Ureter (tissue), 1 donor: Measurements from ENCODE around the gene FGF22. TPM values are rescaled to one million over a fixed set of nuclear protein-coding genes. Genes with fewer than 3 reads are reported as not detected.
"Not testable (repeated sequence)": the region's sequence is repeated elsewhere in the genome, so short reads cannot be mapped to it uniquely, and the experiment has no call there.

ENCODE experiments used
- DNase-seq: peaks from one replicate; pipeline ENCODE4 v3.0.0-alpha.2; 2020; ENCODE audit warnings: low spot score
- total RNA-seq: library from RNA; stranded (reverse); gene quantifications from one replicate; pipeline ENCODE4 v1.2.4, GENCODE V29; 2023
- donor health status: DM: yes; HTN: yes; CAD: no.

FGF22 gene
- total RNA-seq, 1 donor from 2014 or later = 0.29 TPM

DNA sequence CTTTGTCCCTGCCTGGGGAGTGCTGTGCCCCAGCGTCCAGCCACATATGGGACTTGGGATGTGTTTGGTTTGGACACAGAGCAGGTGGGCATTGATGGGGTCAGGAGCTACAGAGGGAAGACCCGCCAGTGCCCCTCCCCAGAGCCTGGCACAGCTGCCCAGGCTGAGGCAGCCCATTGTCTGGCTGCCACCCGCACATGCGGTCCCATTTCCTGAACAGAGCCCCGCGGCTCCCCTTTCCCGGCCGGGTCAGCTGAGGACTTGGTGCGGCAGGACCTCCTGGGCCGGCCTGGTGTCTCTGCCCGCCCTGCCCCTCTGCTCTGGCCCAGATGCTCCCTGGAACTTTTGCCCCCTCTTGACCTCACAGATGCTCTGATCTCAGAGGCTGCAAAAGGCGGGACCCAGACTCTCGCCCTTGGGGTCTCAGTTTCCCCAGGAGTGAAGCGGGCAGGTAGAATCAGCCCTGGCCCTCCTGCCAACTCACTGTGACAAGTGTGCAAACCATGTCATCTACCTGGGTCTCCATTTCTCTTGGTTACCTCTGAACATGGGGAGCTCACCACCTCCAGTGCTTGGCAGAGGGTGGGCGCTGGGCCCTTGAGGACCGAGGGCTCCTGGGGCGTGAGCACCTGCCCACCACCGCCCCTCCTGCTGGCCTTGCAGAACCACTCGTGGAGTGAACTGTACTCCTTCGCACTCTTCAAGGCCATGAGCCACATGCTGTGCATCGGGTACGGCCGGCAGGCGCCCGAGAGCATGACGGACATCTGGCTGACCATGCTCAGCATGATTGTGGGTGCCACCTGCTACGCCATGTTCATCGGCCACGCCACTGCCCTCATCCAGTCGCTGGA, 32.2 kb upstream of the FGF22 start:
- DNase-seq = no peak

DNA sequence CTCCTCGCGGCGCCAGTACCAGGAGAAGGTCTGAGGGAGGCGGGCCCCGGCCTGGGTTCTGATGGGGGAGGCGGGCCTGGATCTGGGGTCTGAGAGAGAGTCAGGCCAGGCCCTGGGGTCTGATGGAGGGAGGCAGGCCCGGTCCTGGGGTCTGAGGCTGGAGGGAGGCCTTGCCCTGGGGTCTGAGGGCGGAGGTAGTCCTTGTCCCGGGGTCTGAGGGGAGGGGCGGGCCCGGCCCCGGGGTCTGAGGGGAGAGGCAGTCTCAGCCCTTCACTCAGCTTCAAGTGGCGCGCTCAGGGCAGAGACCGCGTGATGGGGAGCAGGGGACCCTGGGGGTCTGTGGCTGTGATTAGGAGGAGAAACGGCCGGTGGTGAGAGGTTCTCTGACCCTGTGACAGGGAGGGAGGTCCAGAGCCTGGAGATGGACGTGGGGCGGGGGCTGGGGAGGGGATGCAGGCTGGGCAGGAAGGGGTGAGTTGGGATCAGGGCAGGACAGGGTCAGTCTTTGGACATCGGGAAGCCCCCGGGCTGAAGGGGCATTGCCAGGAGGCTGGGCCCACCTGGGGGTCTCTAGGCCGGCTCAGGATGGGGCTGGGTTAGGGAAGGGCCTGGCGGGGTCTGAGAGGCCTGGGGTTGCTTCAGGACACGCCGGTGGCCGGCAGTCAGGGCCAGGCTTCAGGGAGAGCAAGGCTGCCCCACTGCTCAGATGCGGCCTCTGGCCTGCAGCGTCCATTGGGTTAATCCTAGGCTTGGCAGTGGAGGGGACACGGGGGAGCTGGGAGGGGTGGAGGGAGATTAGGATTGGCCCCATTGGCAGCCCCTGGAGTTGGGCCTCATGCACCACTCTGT, 31.3 kb upstream of the FGF22 start:
- no peak for DNase-seq

DNA sequence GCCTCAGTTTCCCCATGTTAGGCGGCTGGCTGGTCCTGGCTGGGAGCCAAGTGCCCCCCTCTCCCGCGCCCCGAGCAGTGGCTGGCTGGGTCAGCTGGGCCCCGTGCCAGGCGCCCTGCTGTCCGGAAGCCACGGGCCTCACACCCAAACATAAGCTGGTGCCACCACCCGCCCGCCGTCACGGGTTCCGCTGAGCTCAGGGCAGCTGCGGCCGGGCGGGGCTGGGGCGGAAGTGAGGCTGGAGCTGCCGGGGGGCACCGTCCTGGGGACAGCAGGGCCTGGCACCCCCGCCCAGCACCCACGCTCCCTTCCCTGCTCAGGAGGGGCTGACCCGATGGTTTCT, 30.7 kb upstream of the FGF22 start:
- no peak for DNase-seq

DNA sequence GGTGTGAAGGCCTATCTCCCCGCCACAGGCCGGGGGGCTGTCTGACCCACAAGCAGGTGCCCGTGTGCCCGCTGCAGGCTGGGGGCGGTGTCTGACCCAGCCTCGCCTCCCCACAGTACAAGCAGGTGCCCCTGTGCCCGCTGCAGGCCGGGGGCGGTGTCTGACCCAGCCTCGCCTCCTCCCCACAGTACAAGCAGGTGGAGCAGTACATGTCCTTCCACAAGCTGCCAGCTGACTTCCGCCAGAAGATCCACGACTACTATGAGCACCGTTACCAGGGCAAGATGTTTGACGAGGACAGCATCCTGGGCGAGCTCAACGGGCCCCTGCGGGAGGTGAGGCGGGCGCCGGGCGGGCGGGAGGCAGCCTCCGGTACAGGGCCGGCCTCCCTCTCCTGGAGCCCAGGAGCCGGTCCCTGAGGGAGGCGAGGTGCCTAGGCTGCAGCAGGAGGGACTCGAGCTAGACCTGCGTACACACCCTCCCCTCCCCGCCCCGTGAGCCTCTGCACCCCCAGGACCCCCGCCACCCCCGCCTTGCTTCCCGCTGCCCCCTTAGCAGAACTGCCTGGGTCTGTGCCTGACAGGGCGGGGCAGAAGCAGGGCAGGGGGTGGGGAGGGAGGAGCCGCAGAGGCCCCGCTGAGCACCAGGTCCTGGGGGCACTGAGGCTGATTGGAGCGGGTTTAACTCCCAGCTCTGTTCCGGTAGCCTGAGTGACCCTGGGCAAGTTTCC, 29.4 kb upstream of the FGF22 start:
- no peak for DNase-seq

DNA sequence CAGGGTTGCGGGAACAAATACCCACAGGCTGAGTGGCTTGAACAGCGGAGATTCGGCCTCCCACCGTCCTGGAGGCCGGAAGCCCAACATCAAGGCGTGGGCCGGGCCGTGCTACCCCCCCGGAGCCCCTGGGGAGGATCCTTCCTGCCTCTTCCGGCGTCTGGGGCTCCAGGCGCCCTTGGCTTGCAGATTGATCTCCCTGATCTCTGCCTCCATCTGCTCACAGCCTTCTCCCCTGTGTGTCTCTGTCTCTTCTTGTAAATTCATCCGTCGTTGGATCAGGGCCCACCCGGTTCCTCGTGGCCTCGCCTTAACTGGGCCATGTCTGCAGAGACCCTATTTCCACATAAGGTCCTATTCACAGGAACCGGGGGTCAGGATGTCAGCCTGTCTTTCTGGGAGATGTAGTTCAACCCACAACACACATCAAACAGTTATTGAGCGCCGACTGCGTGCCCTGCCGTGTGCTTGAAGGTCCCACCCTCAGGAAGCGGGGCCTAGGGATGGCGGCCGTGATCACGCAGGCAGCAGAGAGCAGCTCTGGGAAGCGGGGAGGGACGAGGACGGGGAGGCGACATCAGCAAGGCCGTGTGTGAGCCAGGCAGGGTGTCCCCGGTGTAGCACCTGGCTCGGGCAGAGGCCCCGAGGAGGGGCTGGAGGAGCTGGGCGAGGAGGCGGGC, 28.7 kb upstream of the FGF22 start:
- no peak for DNase-seq

DNA sequence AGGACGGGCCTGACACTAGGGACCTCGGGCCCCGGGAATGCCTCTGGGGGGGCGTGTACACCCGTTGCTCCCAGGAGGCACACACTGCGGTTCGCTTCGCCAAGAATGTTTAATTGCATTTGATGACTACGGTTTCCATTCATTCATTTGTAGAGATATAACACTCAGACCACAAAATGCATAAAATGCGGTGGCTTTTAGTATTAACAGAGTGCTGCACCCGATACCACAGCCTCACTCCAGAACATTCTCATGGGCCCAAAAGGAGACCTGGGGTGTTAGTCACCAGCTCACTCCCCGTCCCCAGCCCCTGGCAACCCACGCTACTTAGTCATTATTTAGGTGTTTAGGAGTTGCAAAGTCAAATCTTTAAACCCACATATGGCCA, 28.2 kb upstream of the FGF22 start:
- DNase-seq = no peak

DNA sequence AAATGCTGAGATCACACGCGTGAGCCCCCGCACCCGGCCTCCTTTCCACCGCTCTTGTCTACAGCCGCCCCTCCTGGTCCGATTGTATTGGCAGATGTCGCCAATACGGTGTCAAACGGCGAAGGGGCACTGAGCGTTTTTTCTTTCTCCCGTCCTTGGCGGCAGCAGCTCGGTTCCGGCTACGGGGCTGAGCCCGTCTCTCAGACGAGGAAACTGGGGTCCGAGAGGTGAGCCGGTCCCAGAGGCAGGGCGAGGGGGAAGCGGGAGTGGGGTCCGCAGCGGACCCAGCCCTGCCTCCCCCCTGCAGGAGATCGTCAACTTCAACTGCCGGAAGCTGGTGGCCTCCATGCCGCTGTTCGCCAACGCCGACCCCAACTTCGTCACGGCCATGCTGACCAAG, 26.7 kb upstream of the FGF22 start:
- DNase-seq = no peak

DNA sequence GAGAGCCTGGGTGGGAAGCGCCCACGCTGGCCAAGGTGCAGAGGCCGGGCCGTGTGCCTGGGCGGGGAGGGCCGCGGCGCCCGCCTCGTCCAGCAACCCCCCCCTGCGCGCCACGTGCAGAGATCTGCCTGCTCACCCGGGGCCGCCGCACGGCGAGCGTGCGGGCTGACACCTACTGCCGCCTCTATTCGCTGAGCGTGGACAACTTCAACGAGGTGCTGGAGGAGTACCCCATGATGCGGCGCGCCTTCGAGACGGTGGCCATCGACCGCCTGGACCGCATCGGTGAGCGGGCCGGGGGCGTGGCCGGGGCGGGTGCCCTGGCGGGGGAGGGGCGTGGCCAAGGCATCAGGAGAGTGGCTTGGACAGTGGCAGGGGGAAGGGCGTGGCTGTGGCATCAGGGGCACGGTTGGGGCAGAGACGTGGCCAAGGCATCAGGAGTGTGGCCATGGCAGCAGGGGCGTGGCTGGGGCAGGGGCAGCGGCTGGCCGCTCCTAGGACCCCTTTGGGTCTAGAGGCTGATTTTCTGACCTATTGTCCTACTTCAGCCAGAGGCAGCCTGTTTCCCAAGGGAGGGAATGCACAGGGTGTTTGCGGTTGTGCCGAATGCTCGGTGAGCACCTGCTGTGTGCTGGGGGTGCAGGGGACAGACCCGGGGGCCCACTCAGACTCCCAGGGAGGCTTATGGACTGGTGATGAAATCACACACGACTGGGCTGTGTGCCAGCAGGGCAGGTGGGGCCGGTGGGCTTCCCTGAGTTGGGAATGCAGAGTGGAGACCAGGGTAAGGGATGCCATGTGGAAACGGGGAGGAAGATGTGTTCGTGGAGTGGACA, 25.7 kb upstream of the FGF22 start:
- no peak for DNase-seq

DNA sequence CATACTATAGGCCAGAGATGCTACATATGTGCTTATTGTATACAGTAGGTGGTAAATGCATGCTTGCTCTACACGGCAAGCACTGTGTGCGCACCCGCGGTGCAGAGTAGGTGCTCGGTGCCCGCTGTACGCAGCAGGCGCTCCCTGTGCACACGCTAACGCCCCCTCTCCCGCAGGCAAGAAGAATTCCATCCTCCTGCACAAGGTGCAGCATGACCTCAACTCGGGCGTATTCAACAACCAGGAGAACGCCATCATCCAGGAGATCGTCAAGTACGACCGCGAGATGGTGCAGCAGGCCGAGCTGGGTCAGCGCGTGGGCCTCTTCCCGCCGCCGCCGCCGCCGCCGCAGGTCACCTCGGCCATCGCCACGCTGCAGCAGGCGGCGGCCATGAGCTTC, 24.1 kb upstream of the FGF22 start:
- no peak for DNase-seq

DNA sequence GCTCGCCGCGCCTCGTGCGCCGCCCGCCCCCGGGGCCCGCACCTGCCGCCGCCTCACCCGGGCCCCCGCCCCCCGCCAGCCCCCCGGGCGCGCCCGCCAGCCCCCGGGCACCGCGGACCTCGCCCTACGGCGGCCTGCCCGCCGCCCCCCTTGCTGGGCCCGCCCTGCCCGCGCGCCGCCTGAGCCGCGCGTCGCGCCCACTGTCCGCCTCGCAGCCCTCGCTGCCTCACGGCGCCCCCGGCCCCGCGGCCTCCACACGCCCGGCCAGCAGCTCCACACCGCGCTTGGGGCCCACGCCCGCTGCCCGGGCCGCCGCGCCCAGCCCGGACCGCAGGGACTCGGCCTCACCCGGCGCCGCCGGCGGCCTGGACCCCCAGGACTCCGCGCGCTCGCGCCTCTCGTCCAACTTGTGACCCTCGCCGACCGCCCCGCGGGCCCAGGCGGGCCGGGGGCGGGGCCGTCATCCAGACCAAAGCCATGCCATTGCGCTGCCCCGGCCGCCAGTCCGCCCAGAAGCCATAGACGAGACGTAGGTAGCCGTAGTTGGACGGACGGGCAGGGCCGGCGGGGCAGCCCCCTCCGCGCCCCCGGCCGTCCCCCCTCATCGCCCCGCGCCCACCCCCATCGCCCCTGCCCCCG, 23.5 kb upstream of the FGF22 start:
- DNase-seq = no peak

DNA sequence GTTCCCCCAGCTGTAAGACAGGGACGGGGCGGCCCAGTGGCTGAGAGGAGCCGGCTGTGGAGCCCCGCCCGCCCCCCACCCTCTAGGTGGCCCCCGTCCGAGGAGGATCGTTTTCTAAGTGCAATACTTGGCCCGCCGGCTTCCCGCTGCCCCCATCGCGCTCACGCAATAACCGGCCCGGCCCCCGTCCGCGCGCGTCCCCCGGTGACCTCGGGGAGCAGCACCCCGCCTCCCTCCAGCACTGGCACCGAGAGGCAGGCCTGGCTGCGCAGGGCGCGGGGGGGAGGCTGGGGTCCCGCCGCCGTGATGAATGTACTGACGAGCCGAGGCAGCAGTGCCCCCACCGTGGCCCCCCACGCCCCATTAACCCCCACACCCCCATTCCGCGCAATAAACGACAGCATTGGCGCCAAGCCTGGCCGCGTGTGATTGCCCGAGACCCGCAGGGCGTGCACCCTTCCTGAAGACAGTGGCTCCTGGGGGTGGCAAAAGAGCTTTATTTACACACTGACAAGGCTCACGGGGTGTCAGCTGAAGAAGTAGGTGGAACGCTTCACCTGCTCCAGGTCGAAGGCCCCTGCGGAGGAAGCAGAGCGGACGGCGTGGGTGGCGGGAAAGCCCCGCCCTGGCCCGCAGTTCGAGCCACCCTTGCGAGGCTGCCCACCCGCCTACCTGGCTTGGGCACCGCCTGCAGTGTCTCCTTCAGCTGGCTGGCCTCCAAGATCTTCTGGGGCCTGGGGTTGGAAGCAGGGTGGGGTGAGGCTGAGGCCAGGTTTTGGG, 22.7 kb upstream of the FGF22 start:
- no peak for DNase-seq

DNA sequence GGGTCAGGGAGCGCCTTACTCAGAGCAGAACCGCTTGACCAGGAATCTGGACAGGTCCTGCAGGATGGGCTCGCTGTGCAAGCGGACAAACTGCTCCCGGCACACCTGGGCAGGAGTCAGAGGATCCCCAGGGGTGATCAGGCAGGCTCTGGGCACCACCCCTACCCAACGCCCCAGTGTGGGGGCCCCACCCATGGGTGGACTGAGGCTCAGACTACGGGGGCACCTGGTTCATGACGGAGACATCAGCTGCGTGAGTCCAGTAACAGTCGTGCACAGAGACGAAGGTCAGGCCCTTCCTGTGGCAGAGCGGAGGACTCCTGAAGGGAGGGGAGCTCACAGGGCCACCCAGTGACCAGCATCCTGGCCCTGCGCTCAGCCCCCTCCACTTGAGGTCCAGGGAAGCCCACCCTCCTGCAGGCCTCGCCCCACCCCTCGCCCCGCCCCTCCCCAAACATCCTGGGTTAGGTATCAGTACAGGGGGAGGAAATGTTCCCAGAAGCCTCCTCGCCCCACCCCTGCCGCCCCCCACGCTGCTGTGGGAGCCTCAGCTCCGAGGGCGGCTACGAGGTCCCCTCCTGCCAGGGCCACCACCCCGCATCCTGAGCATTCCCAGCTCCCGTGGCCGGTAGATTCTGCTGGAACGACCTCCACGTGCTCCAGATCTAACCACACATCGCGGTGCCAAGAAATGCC, 22.0 kb upstream of the FGF22 start:
- no peak for DNase-seq

DNA sequence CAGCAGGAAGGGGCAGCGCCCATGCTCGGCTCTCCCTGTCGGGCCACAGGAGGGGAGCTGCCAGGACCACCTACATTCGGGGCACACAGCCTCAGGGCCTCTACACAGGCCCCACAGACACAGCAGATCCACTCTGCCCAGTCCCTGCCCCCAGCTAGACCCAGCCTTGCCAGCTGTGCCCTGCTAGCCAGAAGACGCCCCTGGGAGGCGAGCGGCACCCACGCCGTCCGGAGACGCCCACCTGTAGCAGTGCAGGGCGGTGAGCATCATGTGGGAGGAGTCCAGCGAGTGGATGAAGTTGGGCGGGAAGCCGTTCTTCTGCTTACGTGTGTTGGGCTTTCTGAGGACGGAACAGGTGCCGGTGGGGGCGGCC, 21.4 kb upstream of the FGF22 start:
- no peak for DNase-seq

DNA sequence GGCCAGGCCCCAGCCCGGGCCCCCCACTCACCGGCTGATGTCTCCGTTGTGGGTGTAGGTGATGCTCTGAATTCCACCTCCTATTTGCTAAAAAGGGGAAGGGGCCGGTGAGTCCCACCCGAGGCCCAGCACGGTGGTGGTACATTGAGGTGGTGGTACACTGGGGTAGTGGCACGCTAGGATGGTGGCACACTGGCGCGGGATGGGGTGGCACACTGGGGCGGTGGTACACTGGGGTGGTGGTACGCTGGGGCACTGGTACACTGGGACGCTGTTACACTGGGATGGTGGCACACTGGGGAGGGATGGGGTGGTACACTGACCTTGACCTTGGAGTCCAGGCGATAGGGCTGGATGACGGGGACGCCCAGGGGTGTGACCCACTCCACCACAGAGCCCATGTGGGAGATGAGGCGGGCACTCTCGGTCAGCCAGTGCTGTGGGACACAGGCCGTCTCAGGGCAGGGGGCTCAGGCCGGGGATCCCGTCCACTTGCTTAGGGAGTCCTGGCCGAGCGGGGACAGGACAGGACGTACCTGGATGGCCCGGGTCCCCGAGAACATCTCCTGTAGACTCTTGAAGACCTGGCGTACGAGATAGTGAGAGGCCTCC, 20.9 kb upstream of the FGF22 start:
- no peak for DNase-seq

DNA sequence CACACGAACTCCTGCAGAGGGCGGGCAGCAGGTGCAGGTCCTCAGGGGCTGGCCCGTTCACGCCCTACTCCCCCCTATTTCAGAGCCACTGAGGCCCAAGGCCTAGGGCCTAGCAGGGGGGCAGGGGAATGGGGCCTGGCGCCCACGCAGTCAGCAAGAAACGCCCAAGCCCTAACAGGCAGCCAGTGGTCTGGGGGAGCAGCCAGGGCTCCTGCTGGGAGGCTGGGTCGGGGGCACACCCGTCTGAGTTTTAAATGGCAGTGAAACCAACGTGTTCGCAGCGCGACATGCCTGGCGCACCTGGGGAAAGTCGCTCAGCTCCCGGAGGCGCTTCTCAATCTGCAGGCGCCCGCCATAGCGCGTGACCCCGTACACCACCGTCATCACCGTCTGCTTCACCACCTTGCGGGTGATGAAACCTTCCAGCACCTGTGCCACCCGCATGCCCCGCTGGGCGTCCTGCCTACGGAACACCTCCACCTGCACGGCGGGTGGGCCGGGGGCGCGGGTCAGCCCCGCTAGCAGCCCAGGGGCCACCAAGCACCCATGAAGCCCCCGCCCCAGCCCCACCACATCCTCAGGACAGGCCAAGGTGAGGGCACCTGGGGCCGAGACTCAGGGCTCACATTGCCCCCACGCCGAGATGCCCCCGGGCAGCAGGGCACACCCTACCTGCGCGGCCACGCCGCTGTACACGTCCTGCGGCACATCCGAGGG, 20.2 kb upstream of the FGF22 start:
- no peak for DNase-seq

DNA sequence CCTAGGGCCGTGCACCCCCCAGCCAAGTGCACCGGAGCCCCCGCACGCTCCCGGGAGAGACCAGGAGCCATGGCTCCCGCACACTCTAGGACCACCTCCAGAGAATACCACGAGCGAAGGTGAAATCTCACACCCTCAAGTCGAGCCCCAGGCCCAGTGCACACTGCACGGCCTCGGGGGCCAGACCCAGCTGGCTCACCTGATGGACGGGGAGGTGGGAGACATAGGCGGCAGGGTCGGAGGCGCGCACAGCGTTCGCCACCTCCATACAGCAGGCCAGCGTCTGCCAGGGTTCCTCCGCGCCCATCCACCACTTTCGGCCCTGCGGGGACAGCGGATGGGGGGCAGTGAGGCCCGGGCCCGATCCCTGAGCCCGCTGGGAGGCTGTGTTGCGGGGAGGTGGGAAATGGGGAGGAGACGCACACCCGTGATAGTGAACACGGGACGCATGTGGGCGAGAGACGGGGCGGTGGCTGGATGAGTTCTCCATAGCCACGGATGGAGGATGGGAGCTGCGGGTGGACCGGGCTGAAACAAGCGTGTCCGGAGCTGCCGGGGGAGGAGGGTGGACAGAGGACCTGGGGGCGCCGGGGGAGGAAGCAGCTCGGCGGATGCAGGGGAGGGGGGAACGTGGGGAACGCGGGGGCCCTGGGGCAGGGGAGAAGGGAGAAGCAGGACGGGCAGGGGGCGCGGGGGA, 19.4 kb upstream of the FGF22 start:
- no peak for DNase-seq

DNA sequence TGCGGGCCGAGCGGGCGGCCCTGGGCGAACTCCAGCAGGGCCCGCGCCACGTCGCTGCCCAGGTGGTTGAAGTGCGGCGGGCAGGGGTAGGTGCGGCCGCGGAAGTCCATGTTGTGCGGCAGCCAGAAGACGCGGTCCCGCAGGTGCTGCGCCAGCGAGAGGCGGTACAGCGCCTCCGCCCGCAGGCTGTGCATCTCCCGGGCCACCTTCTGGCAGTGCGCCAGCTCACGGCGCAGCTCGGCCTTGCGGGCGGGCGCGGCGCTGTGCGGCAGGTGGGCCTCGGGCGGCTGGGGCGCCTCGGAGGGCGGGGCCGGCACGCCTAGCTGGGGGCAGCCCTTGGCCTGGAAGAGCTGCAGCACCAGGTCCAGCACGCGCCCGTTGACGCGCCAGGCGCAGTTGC, 18.5 kb upstream of the FGF22 start:
- not testable (repeated sequence) for DNase-seq
